Eye (tissue), 1 donor: Measurements from ENCODE around the gene EXOSC1.
A peak's percentile ranks its signal among the peaks of the same experiment; 100 is the strongest.
"Not testable (repeated sequence)": the region's sequence is repeated elsewhere in the genome, so short reads cannot be mapped to it uniquely, and the experiment has no call there.

ENCODE experiments used
- DNase-seq: peaks from one replicate; pipeline ENCODE4 v3.0.0-alpha.2; 2015

Gene EXOSC1, protein sequence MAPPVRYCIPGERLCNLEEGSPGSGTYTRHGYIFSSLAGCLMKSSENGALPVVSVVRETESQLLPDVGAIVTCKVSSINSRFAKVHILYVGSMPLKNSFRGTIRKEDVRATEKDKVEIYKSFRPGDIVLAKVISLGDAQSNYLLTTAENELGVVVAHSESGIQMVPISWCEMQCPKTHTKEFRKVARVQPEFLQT

DNA sequence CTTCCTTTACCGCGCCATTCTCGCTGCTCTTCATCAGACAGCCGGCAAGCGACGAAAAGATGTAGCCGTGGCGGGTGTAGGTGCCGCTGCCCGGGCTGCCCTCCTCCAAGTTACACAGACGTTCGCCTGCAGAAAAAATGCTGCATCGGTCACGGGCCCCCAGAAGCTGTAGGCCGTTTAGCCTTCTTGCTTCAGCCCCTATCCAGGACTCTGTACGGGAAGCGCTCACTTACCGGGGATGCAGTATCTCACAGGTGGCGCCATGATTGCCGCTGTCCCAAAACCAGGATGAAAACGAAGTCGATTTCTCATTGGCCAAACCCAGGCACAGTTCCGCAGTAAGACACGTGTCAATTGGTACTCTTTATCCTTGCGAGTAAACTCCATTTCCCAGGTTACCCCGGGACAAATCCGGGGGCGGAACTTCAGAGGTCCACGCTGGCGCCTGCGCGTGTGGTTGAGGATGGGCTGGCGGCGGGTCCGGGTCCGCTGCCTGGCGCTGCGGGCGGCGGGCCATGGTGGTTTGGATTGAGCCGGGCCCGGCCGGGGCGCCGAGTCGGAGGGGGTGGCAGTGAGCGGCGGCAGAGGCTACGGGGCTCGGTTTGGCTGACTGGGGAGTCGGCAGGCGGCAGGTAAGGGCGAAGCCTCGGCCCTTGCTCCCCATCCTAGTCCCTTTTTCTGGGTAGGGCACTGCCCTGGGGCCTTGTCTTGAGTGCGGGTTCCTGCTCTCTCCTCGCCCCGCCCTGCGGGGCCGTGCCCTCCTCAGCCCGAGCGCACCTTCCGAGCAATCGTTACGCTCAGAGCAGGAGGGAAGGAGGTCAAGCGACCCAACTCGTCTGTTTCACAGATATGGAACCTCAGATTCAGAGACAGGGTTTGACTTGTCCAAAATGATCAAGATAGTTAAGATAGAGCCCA is at the start of gene EXOSC1, which contains the start of gene ZDHHC16:
TSS of gene EXOSC1 (minus strand) at position 285 of the 918 bp plus-strand sequence. CDS start at position 264, 21 bp downstream.
TSS of gene ZDHHC16 (plus strand) at position 454 of the 918 bp plus-strand sequence. CDS start 5,501 bp downstream, outside the sequence.
- DNase-seq: peak; percentile 97

DNA sequence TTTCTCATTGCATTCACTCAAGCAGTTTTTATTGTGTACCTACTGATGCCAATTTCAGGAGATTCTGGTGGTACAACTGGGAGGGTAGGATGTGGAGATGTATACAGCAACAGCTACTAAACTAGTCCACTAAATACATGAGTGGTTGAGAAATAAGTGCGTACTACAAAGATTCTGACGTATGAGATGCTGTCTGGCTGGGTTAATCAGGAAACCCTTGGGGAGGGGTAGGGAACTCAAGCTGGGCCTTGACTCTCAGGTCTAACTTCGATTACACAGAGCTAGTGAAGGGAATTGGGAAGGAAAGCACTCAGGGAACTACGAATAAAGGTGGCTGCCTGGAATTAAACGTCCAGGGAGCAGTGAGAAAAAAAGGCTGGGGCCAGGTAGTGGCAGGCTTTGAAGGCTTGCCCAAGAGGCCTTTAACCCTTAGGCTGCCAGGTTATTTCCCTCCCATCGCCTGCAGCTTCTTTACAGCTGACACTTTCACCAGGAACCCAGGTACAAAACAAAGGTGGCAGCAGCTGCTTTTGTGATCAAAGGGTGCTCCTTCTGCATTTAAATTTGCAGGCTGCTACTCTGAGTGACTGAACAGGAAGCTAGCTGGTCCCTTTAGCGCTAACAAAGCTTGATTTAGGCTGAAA is 49.2 kb upstream of the EXOSC1 start:
- no peak for DNase-seq

DNA sequence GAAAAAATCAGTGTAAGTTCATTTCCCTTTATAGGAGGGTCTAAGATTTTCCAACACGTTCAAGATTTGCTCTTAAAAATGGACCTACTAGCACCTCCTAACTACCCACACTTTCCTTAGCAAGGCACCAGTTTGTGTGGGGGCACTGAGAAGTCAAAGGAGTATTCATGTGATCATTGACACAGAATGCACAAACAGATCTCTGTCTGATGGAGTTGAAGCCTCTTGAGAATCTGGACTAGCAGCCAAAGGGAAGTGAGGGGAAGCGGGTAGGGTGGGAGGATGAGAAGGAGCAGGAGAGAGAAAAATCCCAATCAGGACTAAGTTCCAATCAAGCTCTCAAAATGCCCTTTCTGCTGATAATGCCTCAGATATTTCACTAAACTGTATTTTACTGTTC is 48.3 kb upstream of the EXOSC1 start:
- no peak for DNase-seq

DNA sequence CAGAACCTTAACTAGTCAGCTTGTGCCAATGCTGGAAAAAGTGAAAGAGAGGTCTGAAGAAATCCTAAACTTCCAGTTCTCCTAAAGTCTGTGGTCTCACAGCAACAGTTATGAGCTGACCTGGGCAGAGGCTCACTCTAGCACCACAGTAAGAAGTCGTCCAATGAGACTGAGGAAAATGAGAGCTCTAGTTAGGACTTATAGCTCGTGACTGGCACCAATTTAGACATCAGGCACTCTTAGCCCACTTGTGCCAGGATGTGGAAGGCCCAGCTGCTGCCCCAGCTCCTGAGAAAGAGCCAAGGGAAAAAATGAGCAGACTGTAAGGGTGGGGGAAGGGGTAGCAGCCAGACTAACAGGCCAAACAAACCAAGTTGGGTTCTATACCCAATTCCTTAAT is 44.8 kb upstream of the EXOSC1 start:
- DNase-seq: no peak

DNA sequence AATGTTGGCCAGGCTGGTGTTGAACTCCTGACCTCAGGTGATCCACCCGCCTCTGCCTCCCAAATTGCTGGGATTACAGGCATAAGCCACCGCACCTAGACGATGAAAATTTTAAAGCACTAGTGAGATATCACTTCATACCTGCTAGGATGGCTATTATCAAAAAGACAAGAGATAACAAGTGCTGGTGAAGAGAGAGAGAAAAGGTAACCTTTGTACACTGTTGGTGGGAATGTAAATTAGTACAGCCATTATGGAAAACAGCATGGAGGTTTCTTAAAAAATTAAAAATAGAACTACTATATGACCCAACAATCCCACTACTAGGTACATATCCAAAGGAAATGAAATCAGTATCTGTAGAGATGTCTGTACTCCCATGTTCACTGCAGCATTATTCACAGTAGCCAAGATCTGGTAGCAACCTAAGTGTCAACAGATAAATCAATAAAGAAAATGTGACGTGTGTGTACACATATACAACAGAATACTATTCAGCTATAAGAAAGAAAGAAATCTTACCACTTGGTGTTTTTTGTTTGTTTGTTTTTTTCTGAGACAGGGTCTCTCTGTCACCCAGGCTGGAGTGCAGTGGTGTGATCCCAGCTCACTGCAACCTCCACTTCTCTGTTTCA is 40.0 kb upstream of the EXOSC1 start:
- no peak for DNase-seq

DNA sequence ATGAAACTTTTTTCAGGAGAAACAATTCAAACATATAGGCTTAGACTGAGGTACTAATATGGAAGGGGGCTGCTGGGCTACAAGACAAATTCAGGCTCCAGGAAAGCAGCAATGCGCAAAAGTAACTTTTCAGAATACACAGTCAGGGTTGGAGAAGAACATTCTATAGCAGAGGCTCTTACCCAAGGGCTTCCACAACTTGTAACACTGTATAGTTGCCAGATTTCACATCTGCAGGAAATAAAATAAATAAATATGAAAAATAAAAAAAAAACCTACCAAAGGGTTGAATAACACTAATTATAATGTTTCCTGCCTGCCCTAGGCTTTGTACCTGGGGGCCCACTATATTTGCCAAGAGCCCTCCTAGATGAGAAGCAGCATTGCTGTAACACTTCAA is 38.1 kb upstream of the EXOSC1 start:
- DNase-seq: no peak

DNA sequence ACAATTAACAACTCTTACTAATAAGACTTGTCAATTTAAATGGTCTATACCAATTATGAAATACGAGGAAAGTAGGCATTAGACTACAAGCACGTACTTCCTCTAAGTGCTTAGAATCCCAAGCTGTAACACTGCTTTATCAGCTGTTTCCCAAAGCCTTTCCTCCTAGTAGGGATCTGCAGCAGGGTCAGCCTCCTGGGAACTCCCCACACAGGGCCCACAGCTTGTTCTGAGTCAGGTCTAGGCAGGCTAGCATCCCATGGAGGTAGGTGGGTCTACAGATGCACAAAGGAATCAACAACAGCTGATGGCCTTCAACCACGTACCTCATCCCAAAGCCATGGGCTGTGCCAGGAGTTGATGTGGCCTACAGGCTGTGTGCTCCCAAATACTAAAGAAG is 37.7 kb upstream of the EXOSC1 start:
- no peak for DNase-seq

DNA sequence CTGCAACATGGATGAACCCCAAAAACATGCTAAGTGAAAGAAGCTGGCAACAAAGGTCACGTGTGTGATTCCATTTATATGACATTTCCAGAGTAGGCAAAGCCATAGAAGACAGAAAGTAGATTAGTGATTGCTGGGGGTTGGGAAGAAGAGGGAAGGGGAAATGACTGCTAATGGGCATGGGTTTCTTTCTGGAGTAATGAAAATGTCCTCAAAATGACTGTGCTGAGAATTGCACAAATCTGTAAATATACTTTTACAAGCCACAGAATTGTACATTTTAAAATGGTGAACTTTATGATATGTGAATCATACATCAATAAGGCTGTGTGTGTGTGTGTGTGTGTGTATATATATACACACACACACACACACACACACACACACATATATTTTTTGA is 36.6 kb upstream of the EXOSC1 start:
- no peak for DNase-seq

DNA sequence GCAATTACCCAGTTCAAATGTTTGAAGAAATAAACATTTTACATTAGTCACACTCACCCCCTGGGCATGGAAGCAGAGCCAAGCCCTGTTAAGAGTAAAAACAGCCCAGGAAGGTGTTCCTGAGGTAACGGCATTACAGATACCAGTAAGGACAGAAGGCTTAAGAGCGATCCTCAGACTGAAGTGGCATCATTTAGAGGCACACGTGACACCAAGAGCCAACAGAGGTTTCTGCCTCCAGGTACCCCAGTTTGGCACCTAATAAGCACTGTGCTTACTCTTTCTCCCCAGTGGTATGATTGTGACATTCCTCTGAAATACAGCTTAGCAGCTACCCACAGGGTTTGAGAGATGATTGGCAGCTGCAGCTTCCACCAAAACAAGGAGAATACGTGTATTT is 35.3 kb upstream of the EXOSC1 start:
- no peak for DNase-seq

DNA sequence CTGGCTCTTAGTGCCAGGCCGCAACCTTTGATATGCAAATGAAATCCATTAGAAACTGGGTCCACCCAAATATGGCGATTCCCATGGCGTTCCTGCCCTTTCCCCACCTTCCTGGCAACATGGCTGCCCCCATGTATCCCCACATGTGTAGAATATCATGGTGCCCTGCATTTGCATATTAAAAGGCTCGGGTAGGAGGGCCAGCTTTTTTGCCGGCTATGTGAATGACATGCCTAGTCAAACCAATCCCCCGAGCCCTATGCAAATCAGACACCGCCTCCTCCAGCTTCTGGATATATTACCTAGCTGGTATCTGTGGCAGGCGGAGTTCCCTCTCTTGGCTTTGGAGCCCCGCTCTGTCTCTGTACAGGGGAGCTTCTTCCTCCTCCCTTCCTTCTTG is 34.1 kb upstream of the EXOSC1 start:
- DNase-seq: no peak

DNA sequence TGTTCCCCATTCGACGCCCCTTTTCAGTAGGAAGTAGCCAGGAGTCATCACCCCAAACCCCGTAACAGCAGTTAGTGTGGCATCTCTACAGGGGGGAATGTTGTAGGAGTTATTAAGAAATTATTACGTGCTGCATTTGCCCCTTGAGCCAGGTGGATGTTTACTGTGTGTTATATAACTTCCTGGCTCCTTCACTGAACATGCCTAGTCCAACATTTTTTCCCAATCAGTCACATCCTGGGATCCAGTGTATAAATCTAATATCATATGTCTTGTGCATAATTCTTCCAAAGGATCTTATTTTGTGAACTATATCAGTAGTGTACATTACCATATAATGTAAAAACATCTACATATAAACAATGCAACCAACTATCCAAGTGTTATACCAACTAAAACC is 33.6 kb upstream of the EXOSC1 start:
- DNase-seq: not testable (repeated sequence)

DNA sequence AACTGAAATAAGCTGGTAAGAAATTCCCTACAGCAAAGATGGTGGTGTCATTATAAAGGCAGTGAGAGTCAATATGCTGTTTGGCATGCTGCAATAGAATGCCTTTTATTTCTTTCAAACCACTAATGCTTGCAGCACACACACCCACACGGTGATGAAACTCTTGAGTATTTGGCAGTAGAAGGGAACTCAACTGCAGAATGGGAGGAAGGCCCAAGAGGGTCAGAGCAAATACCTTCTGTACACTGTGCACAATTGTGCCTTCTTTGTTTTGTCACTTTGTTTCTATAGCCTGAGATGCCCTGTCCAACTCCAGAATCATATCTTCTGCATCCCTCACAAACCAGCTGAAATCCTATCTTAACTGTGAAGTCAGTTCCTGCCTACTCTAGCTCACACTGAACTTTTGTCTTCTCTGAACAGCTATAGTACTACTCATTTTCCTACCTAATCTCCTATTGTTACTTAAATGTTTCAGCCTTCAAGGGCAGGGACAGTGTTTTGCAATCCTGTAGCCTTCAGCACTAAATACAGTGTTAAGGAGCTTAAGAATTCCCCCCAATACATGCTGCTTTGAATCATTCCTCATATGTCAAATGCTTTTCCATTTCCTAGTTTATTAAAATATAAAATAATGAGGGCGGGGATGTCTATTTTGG is 30.3 kb upstream of the EXOSC1 start:
- no peak for DNase-seq

DNA sequence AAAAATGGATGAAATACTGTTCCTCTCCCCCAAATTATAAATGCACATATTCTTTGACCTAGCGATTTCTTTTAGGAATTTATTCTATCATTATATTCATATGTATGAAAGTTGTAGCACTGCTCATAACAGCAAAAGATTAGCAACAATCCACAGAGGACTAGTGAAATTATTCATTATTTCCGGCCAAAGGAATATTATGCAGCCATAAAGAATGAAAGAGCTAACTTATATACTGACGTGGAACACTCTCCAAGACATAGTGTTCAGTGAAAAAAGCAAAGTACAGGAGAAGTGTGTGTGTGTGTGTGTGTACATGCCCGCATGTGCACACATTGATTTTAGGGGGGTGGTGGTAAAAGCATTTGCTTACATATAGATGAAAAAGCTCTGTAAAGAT is 29.1 kb upstream of the EXOSC1 start:
- DNase-seq: no peak

DNA sequence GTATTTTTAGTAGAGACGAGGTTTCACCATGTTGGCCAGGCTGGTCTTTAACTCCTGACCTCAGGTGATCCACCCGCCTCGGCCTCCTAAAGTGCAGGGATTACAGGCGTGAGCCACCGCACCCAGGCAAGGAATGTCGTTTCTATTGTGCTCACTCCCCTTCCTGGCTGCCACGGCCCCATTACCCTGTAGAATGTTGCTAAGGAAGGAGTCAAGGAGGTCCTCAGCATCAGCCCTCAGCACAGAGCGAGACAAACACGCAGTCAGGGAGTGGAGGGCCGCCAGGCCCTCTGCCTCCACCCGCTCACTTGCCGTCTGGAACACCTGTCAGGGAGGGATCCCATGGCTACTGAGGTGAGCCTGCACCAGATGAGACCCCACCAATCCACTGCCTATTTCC is 23.0 kb upstream of the EXOSC1 start:
- not testable (repeated sequence) for DNase-seq

DNA sequence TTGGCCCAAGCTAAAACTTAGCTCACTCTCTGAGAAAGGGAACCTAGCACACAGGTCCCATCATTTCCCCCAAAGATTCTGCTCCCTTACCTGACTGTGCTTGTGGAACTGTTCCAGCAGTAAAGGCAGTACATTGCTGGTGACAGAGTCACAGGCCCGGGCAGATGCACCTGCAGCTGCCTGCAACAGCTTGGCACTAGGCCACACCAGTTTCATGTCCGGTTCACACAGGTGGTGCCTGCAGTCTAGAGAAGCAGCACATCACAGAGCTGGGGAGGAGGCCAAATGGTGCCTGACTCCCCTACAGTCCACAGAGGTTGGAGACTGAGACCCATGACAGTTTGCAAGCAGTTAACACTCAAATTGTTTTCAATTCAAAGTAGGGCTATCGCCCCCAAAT is 22.4 kb upstream of the EXOSC1 start:
- no peak for DNase-seq

DNA sequence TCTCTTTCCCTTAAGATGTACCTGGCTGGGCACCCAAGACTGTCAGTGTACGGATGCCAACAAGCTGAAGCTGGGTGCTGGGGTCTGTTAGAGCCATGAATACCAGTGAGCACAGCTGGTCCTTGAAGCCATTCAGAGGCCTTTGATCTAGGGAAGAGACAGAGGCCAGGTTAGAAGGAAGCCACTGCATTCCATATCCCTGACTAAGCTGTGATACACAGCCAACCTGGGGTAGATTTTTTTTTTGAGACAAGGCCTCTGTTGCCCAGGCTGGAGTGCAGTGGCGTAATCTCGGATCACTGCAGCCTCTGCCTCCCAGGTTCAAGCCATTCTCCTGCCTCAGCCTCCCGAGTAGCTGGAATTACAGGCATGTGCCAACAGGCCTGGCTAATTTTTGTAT is 20.9 kb upstream of the EXOSC1 start:
- no peak for DNase-seq

DNA sequence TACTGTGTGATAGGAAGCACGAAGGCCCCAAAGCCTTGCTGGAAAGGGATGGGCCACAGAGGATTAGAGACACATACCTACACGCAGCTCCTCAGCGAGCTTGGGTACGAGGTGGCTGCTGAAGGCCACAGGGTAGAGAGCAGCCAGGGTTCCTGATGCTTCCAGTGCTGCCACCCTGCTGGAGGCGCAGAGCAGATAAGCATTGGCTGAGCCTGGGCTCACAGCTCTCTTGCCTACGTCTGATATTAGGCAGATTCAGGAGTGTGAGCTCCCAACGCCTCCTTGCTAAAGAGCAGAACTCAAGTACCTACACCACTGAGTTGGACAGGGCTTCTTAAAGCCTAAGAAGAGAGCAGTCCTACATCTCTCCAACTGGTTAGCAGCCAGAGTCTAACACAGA is 20.2 kb upstream of the EXOSC1 start:
- no peak for DNase-seq

DNA sequence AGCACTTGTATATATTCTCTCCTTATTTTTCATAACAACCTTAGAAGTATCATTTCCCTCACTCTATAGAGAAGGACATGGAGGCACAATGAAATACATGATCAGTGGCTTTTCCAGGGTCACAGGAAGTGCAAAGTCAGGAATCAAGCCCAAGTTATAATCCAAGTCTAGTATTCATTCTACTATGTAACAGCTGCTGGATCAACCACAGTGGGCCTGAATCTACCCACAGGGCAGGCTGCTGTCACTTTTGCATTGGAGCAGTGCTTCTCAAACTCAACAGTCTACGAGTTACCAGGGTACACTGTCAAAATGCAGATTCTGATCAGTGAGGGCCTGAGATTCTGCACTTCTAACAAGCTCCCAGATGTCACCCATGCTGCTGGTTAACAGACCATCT is 18.4 kb upstream of the EXOSC1 start:
- DNase-seq: no peak

DNA sequence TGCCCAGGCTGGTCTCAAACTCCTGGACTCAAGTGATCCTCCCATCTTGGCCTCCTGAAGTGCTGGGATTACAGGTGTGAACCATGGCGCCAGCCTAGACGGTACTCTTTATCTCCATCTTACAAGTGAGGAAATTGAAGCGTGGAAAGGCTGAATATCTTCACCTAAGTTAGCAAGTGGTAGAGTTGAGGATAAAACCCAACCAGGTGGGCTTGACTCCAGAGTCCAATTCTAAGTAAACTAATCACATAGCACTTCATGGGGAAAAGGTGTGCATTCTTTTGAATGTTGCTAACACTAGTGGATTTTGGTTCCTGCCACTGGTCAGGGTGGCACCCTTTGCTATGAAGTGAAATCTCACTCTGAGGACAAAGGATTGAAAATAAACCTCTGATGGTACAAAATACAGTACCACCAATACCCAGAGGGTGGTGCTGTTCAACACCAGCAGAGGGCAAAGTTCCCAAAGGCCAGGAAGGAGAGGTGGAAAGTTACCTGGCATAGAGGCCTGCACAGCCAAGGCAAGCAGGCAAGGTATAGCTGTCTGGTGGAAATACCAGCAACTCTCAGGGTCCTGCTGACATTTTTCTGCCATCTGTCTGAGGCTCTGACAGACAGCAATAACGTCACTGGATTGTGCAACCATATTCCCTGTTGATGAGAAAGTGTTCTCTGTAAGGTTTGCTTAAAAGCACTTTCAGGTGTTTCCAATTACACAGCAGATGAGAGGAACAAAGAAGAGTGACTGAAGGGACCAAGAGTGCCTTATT is 17.7 kb upstream of the EXOSC1 start:
- peak; percentile 73 for DNase-seq

DNA sequence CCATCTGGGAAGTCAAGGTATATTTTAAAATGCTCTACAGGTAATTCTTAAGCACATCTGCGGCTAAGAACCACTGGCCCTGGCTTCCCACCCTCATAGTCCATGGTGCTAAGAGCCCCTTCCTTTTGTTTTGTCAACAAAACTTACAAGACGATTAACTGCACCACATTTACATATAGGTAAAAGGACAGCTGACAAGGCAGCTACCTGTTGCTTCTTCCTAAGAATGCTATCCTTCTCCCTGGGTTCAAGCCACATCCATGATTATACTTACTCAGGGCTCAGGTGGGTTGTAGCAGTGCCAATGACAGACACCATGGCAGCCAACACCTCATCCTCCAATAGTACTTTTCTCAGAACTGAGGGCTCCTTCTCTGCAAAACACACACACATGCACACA is 16.5 kb upstream of the EXOSC1 start:
- no peak for DNase-seq

DNA sequence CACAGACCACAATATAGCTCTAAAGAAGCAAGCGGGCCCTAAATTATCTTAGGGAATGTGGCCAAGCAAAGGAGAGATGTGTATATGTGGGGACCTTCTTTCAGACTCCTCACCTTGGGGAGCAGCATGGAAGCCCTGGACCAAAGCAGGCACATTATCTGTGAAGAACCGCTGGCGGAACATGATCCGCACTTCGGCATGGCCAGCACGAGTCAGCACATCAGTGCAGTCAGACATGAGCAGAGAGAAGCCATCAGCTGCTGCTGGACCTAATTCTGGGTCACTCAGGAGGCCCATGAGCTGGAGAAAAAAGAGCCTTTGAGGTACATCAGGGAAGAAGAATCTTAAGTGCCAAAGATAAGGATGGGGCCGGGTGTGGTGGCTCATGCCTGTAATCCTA is 14.1 kb upstream of the EXOSC1 start:
- DNase-seq: no peak

DNA sequence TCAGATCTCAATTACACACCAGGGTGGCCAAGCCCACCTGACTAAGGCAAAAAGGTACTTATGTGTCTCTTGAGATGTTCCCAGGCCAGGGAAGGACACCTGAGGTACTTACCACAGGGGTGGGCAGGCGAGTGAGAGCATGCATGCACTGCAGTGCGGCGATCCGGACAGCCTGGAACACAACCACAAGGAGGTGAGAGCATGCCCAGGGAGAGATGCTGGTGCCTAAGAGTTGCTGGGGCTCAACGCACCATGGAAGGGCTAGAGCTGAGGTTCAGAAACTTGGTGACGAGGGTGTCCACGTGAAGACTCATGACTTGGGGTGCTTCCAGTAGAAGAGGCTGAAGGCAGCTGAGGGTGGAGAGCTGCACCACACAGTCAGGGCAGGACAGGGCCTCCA is 13.3 kb upstream of the EXOSC1 start:
- no peak for DNase-seq
